Measurements from ENCODE around the gene GHRH.

- TF ChIP-seq HDGF (IDR thresholded peaks at IDR 0.05; ENCODE audit: borderline replicate concordance) = no peak
- no peak for TF ChIP-seq SUZ12 (IDR thresholded peaks at IDR 0.05)
- no peak for TF ChIP-seq ELF4 (IDR thresholded peaks at IDR 0.05)
- no peak for TF ChIP-seq FOXM1 (IDR thresholded peaks at IDR 0.05; ENCODE audit: borderline replicate concordance)
- TF ChIP-seq LEF1 (IDR thresholded peaks at IDR 0.05; ENCODE audit: borderline replicate concordance) = no peak
- no peak for TF ChIP-seq SP1 (IDR thresholded peaks at IDR 0.05)
Observed at GRCh38 chr20:37295001-37295400, 33.4 kb upstream of the GHRH start.

Measured in HEK293T (cell line).